ENCODE results near the gene C16orf74. TPM values are rescaled to one million over a fixed set of nuclear protein-coding genes. Genes with fewer than 3 reads are reported as not detected.

C16orf74 gene
- polyA plus RNA-seq, 1 donor (not counting 4 experiments of a cell fraction or from before 2014, with no cell fraction given) = 35.3 TPM

DNA sequence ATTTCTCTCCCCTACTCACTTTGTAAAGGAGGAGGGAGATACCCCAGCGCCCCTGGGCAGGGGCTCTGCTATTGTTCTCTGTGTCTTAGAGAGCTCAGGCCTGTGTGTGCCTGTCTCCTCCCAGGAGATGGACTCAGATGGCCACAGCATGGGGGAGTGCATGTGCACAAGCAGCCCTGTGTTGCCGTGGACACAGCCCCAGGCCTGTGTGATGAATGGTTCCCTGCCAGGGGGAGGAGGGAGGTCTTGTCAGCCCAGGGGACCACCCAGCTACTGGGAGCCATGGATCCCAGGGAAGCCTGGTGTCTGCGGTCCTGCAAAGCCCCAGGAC, 88.4 kb downstream of the C16orf74 start:
- DNase-seq (ENCODE audit: low read depth, low spot score) = no peak
- dilution Hi-C loops (cut with MboI; ENCODE audit: extremely low pct_ligation_motif_present, low sequenced_read_pairs) = no loop called here
- H3K79me2 ChIP-seq (ENCODE audit: control insufficient read depth, insufficient read depth, low read length) = no peaks in the 10 kb centered on the region
- no peak overlapping the region for H3K27ac ChIP-seq (ENCODE audit: control insufficient read depth, insufficient read depth, low read length)
- H3K4me2 ChIP-seq (ENCODE audit: control insufficient read depth, extremely low read depth, insufficient read depth, low read depth, low read length) = no peak overlapping the region
- no peaks in the 10 kb centered on the region for H3K9me1 ChIP-seq (ENCODE audit: control insufficient read depth, extremely low read depth, insufficient read depth, low read length)
- H2AFZ ChIP-seq (ENCODE audit: control insufficient read depth, low read length) = no peak overlapping the region
- H3K9me3 ChIP-seq (ENCODE audit: control insufficient read depth, low read depth, low read length) = no peaks in the 10 kb centered on the region
- TF ChIP-seq, protein P1, sequence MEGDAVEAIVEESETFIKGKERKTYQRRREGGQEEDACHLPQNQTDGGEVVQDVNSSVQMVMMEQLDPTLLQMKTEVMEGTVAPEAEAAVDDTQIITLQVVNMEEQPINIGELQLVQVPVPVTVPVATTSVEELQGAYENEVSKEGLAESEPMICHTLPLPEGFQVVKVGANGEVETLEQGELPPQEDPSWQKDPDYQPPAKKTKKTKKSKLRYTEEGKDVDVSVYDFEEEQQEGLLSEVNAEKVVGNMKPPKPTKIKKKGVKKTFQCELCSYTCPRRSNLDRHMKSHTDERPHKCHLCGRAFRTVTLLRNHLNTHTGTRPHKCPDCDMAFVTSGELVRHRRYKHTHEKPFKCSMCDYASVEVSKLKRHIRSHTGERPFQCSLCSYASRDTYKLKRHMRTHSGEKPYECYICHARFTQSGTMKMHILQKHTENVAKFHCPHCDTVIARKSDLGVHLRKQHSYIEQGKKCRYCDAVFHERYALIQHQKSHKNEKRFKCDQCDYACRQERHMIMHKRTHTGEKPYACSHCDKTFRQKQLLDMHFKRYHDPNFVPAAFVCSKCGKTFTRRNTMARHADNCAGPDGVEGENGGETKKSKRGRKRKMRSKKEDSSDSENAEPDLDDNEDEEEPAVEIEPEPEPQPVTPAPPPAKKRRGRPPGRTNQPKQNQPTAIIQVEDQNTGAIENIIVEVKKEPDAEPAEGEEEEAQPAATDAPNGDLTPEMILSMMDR (optimal IDR thresholded peaks at IDR 0.05 in 1 of 3, IDR thresholded peaks at IDR 0.05 in 1 of 3, conservative IDR thresholded peaks at IDR 0.05 in 1 of 3; ENCODE audit: extremely low read depth in 1 of 3, insufficient read depth in 2 of 3, low read length in 3 of 3) = no peak
- TF ChIP-seq EZH2 (IDR thresholded peaks at IDR 0.05; ENCODE audit: low read length) = no peak
- no peak for FAIRE-seq
- H3K27me3 ChIP-seq (ENCODE audit: control insufficient read depth, extremely low read depth, insufficient read depth, low read length) = no peaks in the 10 kb centered on the region
- H3K36me3 ChIP-seq (ENCODE audit: control insufficient read depth in 2 of 2, extremely low read depth in 1 of 2, insufficient read depth in 2 of 2, low read length in 2 of 2) = peaks cover 22 to 46% of the 10 kb centered on the region in 2 experiments
- H4K20me1 ChIP-seq (ENCODE audit: control insufficient read depth, extremely low read depth, insufficient read depth, low read length) = peaks cover 3% of the 10 kb centered on the region
- no peak overlapping the region for H3K9ac ChIP-seq (ENCODE audit: control insufficient read depth, extremely low read depth, insufficient read depth, low read length)
- H3K4me3 ChIP-seq (ENCODE audit: control insufficient read depth in 2 of 3, extremely low read depth in 1 of 3, insufficient read depth in 2 of 3, low read depth in 1 of 3, low read length in 3 of 3) = no peak overlapping the region
- no peaks in the 10 kb centered on the region for H3K4me1 ChIP-seq (ENCODE audit: control insufficient read depth, extremely low read depth, insufficient read depth, low read length)

DNA sequence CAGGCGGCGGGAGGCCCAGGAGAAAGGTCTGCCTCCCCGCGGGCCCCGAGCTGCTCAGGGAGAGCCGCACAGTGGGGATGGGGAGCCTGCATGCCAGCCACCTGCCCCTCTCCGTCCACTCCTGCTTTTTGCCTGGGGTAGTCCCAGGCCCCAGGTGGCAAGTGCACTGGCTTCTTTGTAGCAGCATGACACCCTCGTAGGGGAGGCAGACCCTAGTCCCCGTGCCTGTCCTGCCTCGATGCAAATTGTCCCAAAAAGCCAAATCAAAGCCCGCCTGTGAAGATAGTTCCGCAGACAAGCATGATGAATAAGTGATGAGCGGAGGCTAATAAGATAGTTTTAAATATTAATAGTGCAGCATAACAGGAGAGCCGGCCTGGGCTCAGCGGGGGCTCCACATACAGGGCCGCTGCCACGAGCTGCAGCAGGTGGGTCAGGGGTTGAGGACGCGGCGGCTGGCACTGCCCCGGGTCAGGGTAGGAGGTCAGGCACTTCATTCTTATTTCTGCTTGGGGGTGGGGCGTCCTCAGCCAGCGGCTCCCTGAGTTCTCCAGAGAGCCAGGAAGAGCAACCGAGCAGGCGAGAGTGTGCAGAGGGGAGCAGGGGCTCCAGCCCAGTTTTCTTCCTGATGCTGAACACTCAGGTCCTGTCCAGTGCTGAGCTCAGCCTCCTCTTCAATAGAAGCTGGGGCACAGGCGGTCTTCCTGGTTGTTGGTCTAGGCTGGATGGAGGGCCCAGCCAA, 89.0 kb downstream of the C16orf74 start:
- Histone ChIP-seq H3K27ac (ENCODE audit: control insufficient read depth, insufficient read depth, low read length) (no peak overlapping the region), H3K4me3 (ENCODE audit: control insufficient read depth in 2 of 3, extremely low read depth in 1 of 3, insufficient read depth in 2 of 3, low read depth in 1 of 3, low read length in 3 of 3) (no peak overlapping the region), H3K27me3 (ENCODE audit: control insufficient read depth, extremely low read depth, insufficient read depth, low read length) (no peaks in the 10 kb centered on the region), H3K9me3 (ENCODE audit: control insufficient read depth, low read depth, low read length) (no peaks in the 10 kb centered on the region), H3K9ac (ENCODE audit: control insufficient read depth, extremely low read depth, insufficient read depth, low read length) (no peak overlapping the region), H3K9me1 (ENCODE audit: control insufficient read depth, extremely low read depth, insufficient read depth, low read length) (no peaks in the 10 kb centered on the region), H3K36me3 (ENCODE audit: control insufficient read depth in 2 of 2, extremely low read depth in 1 of 2, insufficient read depth in 2 of 2, low read length in 2 of 2) (peaks cover 19 to 50% of the 10 kb centered on the region in 2 experiments), H4K20me1 (ENCODE audit: control insufficient read depth, extremely low read depth, insufficient read depth, low read length) (peaks cover 3% of the 10 kb centered on the region), H3K4me1 (ENCODE audit: control insufficient read depth, extremely low read depth, insufficient read depth, low read length) (no peaks in the 10 kb centered on the region), H3K4me2 (ENCODE audit: control insufficient read depth, extremely low read depth, insufficient read depth, low read depth, low read length) (no peak overlapping the region), H3K79me2 (ENCODE audit: control insufficient read depth, insufficient read depth, low read length) (no peaks in the 10 kb centered on the region), H2AFZ (ENCODE audit: control insufficient read depth, low read length) (no peak overlapping the region)
- dilution Hi-C loops (cut with MboI; ENCODE audit: extremely low pct_ligation_motif_present, low sequenced_read_pairs) = no loop called here
- DNase-seq (ENCODE audit: low read depth, low spot score) = no peak
- TF ChIP-seq EZH2 (IDR thresholded peaks at IDR 0.05; ENCODE audit: low read length) = no peak
- TF ChIP-seq, protein P1 (optimal IDR thresholded peaks at IDR 0.05 in 1 of 3, IDR thresholded peaks at IDR 0.05 in 1 of 3, conservative IDR thresholded peaks at IDR 0.05 in 1 of 3; ENCODE audit: extremely low read depth in 1 of 3, insufficient read depth in 2 of 3, low read length in 3 of 3) = no peak
- no peak for FAIRE-seq

All from keratinocyte (primary cell).